GM10266 (cell line): ENCODE measurements around the gene UBE2J1.

Source experiments
- DNase-seq: peaks from one replicate; pipeline ENCODE4 v3.0.0; 2012; ENCODE audit errors: extremely low spot score
- TF ChIP-seq, protein P1 (sequence below): IDR thresholded peaks from 2 replicates; pipeline ENCODE4 v1.5.1; 2012; ENCODE audit warnings: mild to moderate bottlenecking, low read depth; ENCODE audit not compliant: control insufficient read depth, insufficient read depth; ENCODE audit errors: missing control alignments

The UBE2J1 gene

DNA sequence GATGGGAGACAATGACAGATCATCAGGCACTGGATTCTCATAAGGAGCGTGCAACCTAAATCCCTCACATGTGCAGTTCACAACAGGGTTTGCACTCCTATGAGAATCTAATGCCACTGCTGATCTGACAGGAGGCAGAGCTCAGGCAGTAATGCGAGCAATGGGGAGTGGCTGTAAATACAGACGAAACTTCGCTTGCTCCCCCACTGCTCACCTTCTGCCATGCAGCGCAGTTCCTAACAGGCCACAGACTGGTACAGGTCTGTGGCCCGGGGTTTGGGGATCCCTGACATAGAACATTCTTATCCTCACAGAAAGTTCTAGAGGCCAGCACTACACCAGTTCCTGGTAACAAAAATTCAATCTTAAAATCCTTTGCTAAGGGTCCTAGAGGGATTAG is 36.3 kb upstream of the UBE2J1 start:
- TF ChIP-seq, protein P1, sequence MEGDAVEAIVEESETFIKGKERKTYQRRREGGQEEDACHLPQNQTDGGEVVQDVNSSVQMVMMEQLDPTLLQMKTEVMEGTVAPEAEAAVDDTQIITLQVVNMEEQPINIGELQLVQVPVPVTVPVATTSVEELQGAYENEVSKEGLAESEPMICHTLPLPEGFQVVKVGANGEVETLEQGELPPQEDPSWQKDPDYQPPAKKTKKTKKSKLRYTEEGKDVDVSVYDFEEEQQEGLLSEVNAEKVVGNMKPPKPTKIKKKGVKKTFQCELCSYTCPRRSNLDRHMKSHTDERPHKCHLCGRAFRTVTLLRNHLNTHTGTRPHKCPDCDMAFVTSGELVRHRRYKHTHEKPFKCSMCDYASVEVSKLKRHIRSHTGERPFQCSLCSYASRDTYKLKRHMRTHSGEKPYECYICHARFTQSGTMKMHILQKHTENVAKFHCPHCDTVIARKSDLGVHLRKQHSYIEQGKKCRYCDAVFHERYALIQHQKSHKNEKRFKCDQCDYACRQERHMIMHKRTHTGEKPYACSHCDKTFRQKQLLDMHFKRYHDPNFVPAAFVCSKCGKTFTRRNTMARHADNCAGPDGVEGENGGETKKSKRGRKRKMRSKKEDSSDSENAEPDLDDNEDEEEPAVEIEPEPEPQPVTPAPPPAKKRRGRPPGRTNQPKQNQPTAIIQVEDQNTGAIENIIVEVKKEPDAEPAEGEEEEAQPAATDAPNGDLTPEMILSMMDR, result no peak
- DNase-seq, result no peak

DNA sequence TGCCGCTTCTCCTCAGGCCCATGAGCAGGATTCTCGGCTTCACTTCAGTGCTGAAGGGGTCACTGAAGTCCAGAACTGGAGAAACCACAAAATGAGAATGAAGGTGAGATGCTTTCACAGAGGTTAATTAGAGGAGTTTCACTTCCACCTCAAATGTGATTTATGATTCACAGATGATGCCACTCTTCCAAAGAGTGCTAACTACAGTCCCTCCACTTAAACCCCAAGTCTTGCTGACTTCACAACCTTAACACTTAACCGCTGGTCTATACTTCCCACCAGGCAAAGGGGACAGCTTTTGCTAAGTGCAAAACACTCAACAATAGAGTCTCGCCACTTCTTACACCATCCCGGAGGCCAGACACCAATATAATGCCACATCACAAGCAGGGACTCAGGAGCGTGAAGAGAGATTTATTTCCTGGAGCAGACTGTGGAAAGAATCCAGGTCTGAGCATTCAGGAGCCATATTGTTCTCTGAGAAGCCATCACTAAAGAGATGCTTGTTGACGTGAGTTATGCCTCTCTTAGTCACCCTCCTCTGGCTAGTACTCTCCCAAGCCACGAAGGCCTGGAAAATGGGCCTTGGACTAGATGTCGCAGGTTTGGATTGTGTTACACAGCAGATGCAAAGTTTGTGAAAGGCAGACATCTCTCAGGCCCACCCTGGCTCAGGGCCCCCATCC is 35.1 kb upstream of the UBE2J1 start:
- DNase-seq, result peak; percentile 40
- TF ChIP-seq, protein P1, result no peak

DNA sequence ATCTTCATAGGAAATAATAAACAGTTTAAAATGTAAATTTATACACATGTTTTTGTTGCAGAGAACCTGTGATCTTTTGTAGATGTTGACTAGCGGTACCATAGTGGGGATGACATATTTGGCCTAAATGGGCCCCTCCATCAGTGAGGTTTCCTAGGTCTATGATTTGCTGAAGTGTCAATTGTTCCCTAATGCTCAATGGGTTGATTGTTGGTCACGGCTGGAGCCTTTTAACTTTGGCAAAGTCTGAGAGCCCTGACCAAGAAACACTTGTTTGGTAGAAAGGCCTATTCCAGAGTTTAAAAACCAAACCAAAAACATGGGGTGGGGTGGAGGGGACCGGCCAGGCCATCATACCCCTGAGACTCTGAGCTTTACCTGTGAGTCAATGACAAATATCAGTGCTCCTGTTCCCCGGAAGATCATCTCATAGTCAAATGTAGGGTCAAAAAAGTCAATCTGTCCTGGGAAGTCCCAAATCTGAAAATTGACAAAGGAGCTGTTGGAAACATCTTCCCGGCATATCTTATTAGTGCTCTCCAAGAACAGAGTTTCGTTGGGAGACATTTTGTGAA is 34.5 kb upstream of the UBE2J1 start:
- TF ChIP-seq, protein P1, result no peak
- no peak for DNase-seq

DNA sequence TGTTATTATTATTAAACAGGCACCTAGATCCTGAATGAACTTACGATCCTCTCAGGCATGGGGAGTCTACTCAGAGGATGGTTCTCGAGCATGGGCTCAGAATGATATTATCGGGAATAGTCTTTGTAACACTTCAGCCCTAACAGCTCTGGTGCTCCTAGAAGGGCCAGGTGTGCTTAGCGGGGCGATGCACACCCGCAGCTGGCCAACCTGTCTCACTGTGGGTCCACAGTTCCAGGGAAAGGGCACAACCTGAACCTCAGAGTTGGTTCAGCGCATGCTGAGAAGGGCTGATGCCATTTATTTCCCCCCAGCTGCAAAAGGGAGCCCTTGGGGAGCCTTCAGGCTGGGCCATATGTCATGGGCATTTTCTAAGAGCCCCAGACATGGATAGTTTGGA is 33.3 kb upstream of the UBE2J1 start:
- TF ChIP-seq, protein P1, result no peak
- DNase-seq, result no peak

DNA sequence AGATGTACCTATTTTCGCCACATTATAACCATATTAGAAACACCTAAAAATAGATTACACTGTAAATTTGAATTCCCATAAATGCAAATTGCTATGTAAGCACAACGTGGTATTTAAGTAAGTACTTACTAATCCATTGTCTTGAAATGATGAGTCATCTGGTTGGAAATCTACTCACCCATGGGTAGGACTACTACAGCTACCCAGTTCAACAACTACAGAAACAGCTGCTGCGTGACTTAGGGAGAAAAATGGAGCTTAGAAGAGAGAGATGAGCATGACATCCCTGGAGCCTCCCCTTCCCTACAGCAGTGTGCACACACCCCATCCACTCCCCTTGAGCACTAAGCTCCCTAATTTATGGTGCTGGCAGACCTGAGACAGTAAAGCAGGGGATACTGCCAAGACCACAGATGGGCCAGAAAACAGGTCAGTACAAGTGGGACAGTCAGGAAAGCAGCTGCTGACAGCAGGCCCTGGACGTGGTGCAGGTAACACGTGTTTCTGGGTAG is 32.7 kb upstream of the UBE2J1 start:
- TF ChIP-seq, protein P1, result no peak
- DNase-seq, result no peak

DNA sequence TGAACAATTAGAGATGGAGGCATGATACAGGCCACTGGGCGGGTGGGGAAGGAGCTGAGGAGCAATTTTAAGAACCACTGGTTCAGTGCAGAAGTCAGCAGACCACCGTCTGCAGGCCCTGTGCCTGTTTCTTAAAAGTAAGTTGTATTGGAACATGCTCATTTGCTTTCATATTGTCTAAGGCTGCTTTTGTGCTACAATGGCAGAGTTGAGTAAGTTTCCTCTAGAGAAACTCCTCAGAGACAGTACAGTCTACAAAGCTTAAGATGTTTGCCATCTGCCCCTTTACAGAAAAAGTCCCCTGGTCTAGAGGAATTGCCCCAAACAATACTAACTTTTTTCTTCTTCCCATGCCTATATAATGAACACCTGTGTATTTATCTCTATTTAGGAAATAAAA is 28.5 kb upstream of the UBE2J1 start:
- TF ChIP-seq, protein P1, result no peak
- no peak for DNase-seq

DNA sequence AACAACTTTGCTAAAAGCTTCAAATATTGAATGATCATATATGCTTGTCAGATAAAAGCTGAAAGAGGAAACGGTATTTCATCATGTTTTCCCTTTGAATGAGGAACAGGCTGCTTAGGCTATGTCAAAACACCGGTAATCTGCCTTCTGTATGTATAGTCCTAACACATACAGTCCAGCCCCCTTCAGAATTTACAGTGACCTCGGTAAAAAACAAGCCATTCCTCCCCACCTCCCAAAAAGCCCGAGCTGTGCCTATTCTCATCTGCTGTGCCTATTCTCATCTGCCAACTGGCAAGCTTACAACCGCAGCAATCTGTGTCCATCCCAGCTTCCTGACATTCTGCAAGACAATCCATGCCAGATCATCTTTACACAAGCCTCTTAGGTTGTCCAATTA is 26.8 kb upstream of the UBE2J1 start:
- DNase-seq, result no peak
- TF ChIP-seq, protein P1, result no peak
